NCI-H2196 treated with DMSO at 0.1 percent for 48 hours (cell line): ENCODE measurements around the gene SHOX.

Source experiments
- DNase-seq: peaks from one replicate; lab custom pipeline; 2025; ENCODE audit not compliant: unreplicated experiment; lab: John Stamatoyannopoulos, UW

SHOX gene

GRCh38 chrX:663841-664240, 33.2 kb downstream of the SHOX start:
- no peak for DNase-seq

DNA sequence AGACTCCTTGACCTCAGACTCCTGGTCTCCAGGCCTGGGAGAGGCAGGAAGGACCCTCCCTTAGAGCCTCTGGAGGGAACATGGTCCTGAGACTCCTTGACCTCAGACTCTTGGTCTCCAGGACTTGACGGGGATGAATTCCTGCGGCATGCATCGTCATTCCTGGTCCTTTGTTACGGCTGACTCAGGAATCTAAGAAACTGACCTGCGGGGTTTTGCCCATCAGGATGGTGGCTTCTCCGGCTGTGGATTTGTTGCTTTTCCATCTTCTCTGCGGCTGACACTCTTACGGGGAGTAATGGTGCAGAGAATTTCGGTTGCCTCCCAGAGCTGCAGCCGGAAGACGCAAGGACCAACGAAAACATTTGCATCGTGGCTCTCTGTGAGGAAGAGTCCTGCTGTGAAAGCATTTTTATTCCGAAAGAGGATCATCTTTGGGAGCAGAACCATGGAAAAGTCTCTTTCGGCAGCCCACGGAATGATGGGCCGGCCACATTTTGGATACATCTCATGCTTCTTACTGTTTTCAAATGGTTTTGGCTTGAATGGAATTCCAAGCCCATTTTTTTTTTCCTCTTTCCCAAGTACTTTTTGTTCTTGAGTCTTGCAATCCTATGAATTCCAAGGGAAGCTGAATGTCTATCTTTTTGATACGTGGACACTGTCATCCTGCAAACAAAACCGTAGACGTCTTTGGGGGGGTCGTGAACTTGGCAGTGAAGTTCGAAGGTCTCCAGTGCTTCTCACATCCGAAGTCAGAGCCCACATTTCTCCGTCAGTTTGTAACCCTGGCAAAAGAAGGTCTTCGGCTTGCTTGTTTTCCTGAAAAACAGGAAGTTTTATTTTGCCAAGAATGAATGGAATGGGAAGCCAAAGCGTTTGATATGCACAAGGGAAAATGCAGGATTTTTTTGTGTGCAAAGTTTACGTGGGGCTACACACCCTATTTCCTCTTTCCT, 36.5 kb downstream of the SHOX start:
- no peak for DNase-seq

GRCh38 chrX:670645-671044, 40.1 kb downstream of the SHOX start:
- DNase-seq = no peak

DNA sequence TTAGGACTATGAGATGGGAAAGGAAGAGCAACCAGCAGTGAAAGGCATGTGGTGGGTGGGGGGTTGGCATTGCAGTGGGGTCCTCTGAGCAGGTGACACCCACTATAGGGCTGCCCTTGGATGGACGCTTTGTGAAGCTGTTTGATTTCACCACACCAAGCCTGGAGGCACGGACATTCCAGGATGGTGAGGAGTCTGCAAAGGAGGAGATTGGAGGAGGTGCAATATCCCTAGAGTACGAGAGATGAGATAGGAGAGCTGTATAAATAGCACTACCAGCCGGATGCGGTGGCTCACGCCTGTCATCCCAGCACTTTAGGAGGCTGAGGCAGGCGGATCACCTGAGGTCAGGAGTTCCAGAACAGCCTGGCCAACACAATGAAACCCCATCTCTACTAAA, 42.3 kb downstream of the SHOX start:
- no peak for DNase-seq

GRCh38 chrX:675279-675954, 44.8 kb downstream of the SHOX start:
- no peak for DNase-seq

DNA sequence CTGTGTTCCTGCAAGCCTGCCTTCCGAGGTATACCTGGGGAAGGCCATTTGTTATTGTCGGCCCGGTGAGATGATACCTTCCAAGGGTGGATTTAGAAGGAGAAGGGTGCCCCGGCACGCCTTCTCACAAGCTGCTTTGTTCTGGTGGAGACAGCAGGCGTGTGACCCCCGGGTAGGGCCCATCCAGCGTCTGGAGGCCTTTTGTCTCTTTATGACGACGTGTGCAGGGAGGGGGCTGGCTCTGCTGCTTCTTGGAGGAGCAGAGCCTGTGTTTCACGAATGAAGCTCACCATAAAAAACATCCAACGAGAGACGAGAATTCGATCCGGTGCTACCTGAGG, 45.3 kb downstream of the SHOX start:
- DNase-seq = no peak

- DNase-seq = no peak
Observed at GRCh38 chrX:677376-677775, 46.8 kb downstream of the SHOX start.

- DNase-seq = no peak
Observed at GRCh38 chrX:679291-679979, 48.8 kb downstream of the SHOX start.

- no peak for DNase-seq
Observed at GRCh38 chrX:680062-680461, 49.5 kb downstream of the SHOX start.

DNA sequence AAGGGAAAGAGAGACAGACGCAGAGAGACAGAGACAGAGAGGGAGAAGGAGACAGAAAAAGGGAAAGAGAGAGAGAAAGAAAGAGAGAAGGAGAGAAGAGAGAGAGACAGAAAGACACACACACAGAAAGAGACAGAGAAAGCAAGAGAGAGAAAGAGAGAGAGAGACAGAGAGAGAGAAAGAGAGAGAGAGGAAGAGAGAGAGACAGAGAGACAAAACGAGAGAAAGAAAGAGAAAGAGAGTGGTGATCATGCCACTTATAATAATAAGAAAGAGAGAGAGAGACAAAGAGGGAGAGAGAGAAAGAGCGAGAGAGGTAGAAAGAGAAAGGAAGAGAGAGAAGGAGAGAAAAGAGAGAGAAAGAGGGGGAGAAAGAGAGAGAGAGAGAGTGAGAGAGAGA, 51.4 kb downstream of the SHOX start:
- no peak for DNase-seq

GRCh38 chrX:682892-683291, 52.3 kb downstream of the SHOX start:
- no peak for DNase-seq

DNA sequence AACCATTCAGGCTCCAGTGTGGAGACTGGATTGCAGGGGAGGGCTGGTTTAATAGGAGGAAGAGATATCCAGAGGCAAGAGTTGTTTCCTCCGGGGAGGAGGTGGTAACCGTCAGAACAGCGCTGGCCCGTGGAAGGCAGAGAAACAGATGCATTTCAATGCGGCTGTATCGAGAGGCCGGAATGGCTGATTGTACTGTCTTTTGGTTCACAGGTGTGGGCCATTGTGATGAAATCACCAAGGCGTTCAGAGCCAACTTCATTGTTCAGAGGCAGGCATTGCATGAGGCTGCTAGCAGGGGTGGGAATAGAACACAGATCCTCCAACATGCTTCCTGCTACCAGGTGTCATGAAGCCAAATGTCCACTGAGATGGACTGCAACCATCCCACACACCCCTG, 53.0 kb downstream of the SHOX start:
- no peak for DNase-seq

GRCh38 chrX:685120-686032, 54.8 kb downstream of the SHOX start:
- DNase-seq = no peak

- no peak for DNase-seq
Observed at GRCh38 chrX:689983-690382, 59.4 kb downstream of the SHOX start.

DNA sequence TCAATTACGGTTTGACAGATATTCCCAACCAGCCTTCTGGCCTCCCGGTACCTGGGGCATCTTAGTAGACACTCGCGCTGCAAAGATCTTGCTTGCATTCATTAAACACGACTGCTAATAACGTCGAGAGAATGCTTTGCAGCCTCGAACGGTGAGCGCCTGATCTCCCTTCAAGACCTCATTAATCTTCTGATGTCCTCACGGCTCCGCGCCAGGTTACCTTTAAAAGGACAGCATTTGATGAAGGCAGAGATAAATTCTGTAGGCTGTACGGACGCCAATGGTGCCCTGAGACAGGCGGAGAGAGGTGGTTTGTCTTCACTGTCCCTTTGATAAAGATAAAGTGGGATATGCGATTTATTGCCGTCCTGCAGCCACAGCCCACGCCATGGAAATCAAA, 64.2 kb downstream of the SHOX start:
- no peak for DNase-seq

GRCh38 chrX:698206-698605, 67.6 kb downstream of the SHOX start:
- no peak for DNase-seq

DNA sequence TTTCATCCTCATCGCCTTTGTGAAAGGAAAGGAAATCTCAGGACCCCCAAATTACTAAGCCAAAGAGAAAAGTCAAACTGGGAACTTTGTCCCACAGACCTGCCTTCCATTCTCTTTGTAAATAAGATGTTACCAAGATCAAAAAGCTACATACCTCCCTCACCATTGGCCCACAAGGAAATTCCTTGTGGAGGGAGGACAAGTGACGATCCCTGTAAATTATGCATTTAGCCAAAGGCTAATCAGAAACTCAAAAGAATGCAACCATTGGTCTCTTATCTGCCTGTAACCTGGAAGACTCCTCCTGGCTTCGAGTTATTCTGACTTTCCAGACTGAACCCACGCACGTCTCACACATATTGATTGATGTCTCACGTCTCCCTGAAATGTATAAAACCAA, 70.3 kb downstream of the SHOX start:
- no peak for DNase-seq

DNA sequence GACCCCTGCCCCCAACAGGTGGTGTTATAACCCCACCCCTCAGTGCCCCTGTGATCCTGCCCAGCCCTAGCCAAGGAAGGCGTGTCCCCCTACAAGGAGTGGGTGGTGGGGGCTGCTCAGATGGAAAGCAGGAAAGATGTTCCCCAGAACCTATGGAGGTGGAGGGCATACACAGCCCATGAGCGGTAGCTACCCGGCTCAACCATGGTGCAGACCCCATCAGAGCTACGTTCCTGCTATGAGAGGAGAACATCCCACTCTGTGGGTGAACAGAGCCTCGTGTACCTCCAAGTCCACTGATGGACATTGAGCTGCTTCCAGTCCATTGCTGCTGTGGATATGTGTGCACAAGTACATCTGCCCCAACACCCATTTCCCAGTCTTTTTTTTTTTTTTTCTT, 71.1 kb downstream of the SHOX start:
- DNase-seq = no peak

- no peak for DNase-seq
Observed at GRCh38 chrX:703466-703865, 72.9 kb downstream of the SHOX start.

DNA sequence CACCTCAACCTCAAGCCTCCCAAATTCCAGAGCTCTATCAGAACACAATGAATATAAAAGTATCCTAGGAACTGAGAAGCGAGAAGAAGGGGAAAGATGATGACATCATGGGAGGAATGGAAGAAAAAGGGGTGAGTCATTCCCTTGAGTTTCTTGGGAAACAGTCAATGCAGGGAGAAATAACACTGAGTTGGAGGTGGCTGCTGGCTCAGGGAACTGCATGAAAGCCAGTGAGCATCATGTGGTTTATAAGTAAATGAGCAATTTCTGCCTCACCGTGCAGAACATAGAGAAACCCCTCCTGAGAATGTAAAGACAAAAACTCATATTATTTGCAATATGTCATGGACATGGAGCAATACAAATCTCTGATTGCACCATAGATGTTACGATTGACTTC, 73.3 kb downstream of the SHOX start:
- DNase-seq = no peak
